HepG2 (cell line): Measurements from ENCODE around the gene SMPD3. TPM values are rescaled to one million over a fixed set of nuclear protein-coding genes. Genes with fewer than 3 reads are reported as not detected.

ENCODE experiments used
- ATAC-seq: fragments of 200-7000 bp; cut with Tn5 transposase; 3 replicates; pipeline ENCODE4 v1.9.1; 2020; ENCODE audit warnings: mild to moderate bottlenecking, moderate library complexity
- BruUV-seq: library from RNA; stranded (reverse); fragments of 400-500 nt; replicated peaks from 2 replicates; lab custom pipeline; 2021; lab: Mats Ljungman, UMichigan
- CTCF ChIA-PET: fragments of 300-600 bp; formaldehyde crosslinking; extraction: SDS; loops from one replicate; lab custom pipeline; 2021; ENCODE audit warnings: low total read pairs, inconsistent platforms, low intra/inter-chr PET ratio; lab: Yijun Ruan, JAX
- POLR2A ChIA-PET: fragments of 350-600 bp; sonication (Branson Sonifier 250); formaldehyde crosslinking; loops from one replicate; lab custom pipeline; 2020; ENCODE audit warnings: antibody characterized with exemption, inconsistent platforms; lab: Yijun Ruan, JAX
- DNase-seq: peaks from one replicate; pipeline ENCODE4 v3.0.0-alpha.2; 2015; ENCODE audit warnings: low spot score
- FAIRE-seq: peaks from 3 replicates; lab custom pipeline; 2011; peaks lifted over from hg19 to GRCh38; lab: Jason Lieb, UNC
- H2AFZ ChIP-seq: one replicate; pipeline ENCODE4 v1.6.1; 2011; ENCODE audit warnings: low read length, inconsistent platforms
- H3K27ac ChIP-seq: fragments of 300-600 bp; 3 replicates; pipeline ENCODE4 v1.8.0; 2011; ENCODE audit warnings: mixed run types, mild to moderate bottlenecking, mixed read lengths, low read length, inconsistent platforms; ENCODE audit not compliant: insufficient read depth; ENCODE audit errors: extremely low read length
- H3K27me3 ChIP-seq, 2 experiments: fragments of 200-600 bp in 1 of 2; 2 replicates in 1 of 2; 3 replicates in 1 of 2; pipeline versions ENCODE4 v1.6.0 to v1.8.0; 2011; ENCODE audit warnings: low read length in 2 of 2, mild to moderate bottlenecking in 2 of 2, moderate library complexity in 2 of 2, inconsistent platforms in 1 of 2; ENCODE audit not compliant: insufficient read depth in 2 of 2, control insufficient read depth in 1 of 2
- H3K36me3 ChIP-seq, 2 experiments: fragments of 200-600 bp in 1 of 2; replicated peaks in 1 of 2; 2 replicates in 1 of 2; 3 replicates in 1 of 2; pipeline versions ENCODE4 v1.5.1 to v1.8.0; 2011; ENCODE audit warnings: low read length in 2 of 2, inconsistent platforms in 1 of 2; ENCODE audit not compliant: insufficient read depth in 2 of 2, control insufficient read depth in 1 of 2
- H3K4me1 ChIP-seq: 2 replicates; pipeline ENCODE4 v1.5.1; 2012; ENCODE audit warnings: low read length, inconsistent platforms; ENCODE audit not compliant: insufficient read depth
- H3K4me2 ChIP-seq: 2 replicates; pipeline ENCODE4 v1.6.0; 2011; ENCODE audit warnings: low read depth, low read length, inconsistent platforms
- H3K4me3 ChIP-seq, 3 experiments: fragments of 200-600 bp in 1 of 3; sonication (generic), shearing (Covaris generic) in 1 of 3; replicated peaks in 1 of 3; 2 replicates each; pipeline ENCODE4 v1.5.1; 2011 to 2016; ENCODE audit warnings: low read length in 3 of 3, inconsistent platforms in 2 of 3, low read depth in 2 of 3, mild to moderate bottlenecking in 2 of 3, control low read depth in 1 of 3, mixed read lengths in 1 of 3; ENCODE audit not compliant: insufficient read depth in 1 of 3
- H3K79me2 ChIP-seq: one replicate; pipeline ENCODE4 v1.6.1; 2011; ENCODE audit warnings: low read length, inconsistent platforms; ENCODE audit not compliant: insufficient read depth
- H3K9ac ChIP-seq: 2 replicates; pipeline ENCODE4 v1.6.0; 2011; ENCODE audit warnings: mild to moderate bottlenecking, low read depth, low read length, inconsistent platforms; ENCODE audit not compliant: insufficient read depth
- H3K9me3 ChIP-seq: 2 replicates; pipeline ENCODE4 v1.5.1; 2012; ENCODE audit warnings: mild to moderate bottlenecking, low read length
- H4K20me1 ChIP-seq: 2 replicates; pipeline ENCODE4 v1.6.0; 2011; ENCODE audit warnings: inconsistent platforms, mild to moderate bottlenecking, low read length, moderate library complexity; ENCODE audit not compliant: insufficient read depth
- LCORL ChIP-seq, 2 experiments: fragments of 450-650 bp in 1 of 2; sonication (generic) in 1 of 2; formaldehyde crosslinking in 1 of 2; IDR thresholded peaks; 2 replicates each; pipeline versions ENCODE4 v1.5.0 to v1.6.1; 2017 to 2020; ENCODE audit warnings: antibody characterized with exemption in 1 of 2, missing genetic modification reagents in 1 of 2
- MED8 ChIP-seq: sonication (generic); formaldehyde crosslinking; IDR thresholded peaks from 2 replicates; pipeline ENCODE4 v1.8.1; 2023; ENCODE audit warnings: mild to moderate bottlenecking, missing genetic modification reagents; ENCODE audit not compliant: insufficient replicate concordance
- PRDM15 ChIP-seq: sonication (generic); formaldehyde crosslinking; IDR thresholded peaks from 2 replicates; pipeline ENCODE4 v1.4.0; 2020; ENCODE audit warnings: missing genetic modification reagents
- RCOR2 ChIP-seq: IDR thresholded peaks from 2 replicates; pipeline ENCODE4 v1.6.1; 2016; ENCODE audit warnings: missing biosample characterization, missing genetic modification reagents
- ZMAT3 ChIP-seq: sonication (generic); formaldehyde crosslinking; conservative IDR thresholded peaks from 2 replicates; pipeline ENCODE4 v1.7.0; 2021; ENCODE audit warnings: missing genetic modification reagents
- ZNF382 ChIP-seq: sonication (generic); formaldehyde crosslinking; IDR thresholded peaks from 2 replicates; pipeline ENCODE4 v1.5.0; 2020; ENCODE audit warnings: missing genetic modification reagents, mild to moderate bottlenecking, borderline replicate concordance
- WGBS: methylation state at CpG from one replicate; pipeline ENCODE4 v1.1.6; 2017; ENCODE audit warnings: low lambda C conversion rate; 5-methylcytosine and 5-hydroxymethylcytosine counted together
- in situ Hi-C: cut with HindIII; loops from 2 replicates; pipeline ENCODE4 v1.10.0; 2017; ENCODE audit warnings: low pct_unique_long_range_greater_than_20kb; ENCODE audit not compliant: extremely low pct_ligation_motif_present
- intact Hi-C: fragments of 100-400 bp; cut with micrococcal nuclease; formaldehyde crosslinking; loops from one replicate; pipeline ENCODE4 v1.10.0; 2022; ENCODE audit not compliant: unreplicated experiment
- polyA plus RNA-seq, 8 experiments: library from polyadenylated mRNA; depleted of rRNA in 3 of 8; stranded (reverse) in 7 of 8; unstranded in 1 of 8; fragments of >200 nt; fragmentation: Illumina TruSeq in 4 of 8; extraction: Trizol in 4 of 8; gene quantifications; 2 replicates each; pipeline versions ENCODE4 v1.2.1 to v1.2.3, GENCODE V29; 2011 to 2016; ENCODE audit warnings: low read depth in 4 of 8, missing spikeins in 1 of 8, mixed read lengths in 1 of 8; ENCODE audit not compliant: insufficient read depth in 1 of 8
- total RNA-seq, 5 experiments: library from RNA; depleted of rRNA; stranded (reverse); fragments of >200 nt; fragmentation: Illumina TruSeq; extraction: Trizol; gene quantifications; 2 replicates each; pipeline ENCODE4 v1.2.3, GENCODE V29; 2016; ENCODE audit warnings: low read depth in 1 of 5
- TF ChIP-seq, protein P1 (sequence below): sonication (generic); formaldehyde crosslinking; IDR thresholded peaks from 2 replicates; pipeline ENCODE4 v1.8.0; 2022; ENCODE audit warnings: missing genetic modification reagents, low read depth, mild to moderate bottlenecking, borderline replicate concordance
- TF ChIP-seq, protein P2 (sequence below): sonication (generic); IDR thresholded peaks from 2 replicates; pipeline ENCODE4 v1.6.1; 2016; ENCODE audit warnings: low read depth, borderline replicate concordance
- TF ChIP-seq, protein P3 (sequence below): sonication (generic); formaldehyde crosslinking; IDR thresholded peaks from 2 replicates; pipeline ENCODE4 v1.5.0; 2020; ENCODE audit warnings: mild to moderate bottlenecking, missing genetic modification reagents, moderate library complexity

SMPD3 gene
- total and polyA plus RNA-seq, 2 of the 13 experiments (the other 11 are each of a cell fraction or from before 2014, with no cell fraction given) = 0.07 to 0.32 TPM

DNA sequence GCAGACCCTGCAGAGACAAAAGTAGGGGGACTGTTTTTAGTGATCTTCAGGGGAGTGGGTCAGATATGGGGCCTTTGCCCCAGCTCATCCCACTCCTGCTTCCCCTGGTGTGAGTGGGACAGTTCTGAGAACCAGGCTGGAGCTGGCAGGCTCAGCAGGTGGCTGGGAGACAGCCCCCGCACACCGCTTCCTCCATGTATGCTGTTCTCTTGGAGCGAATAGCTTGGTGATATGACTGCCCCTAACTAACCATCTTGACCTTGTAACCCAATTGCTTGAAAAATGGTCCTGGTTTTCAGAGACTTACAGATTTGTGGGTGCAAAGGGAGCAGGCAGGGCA is 76.0 kb downstream of the SMPD3 start:
- Histone ChIP-seq H3K4me1 (peaks cover 6% of the 10 kb centered on the region), H3K9me3 (no peaks in the 10 kb centered on the region), H3K79me2 (no peaks in the 10 kb centered on the region), H2AFZ (no peak overlapping the region), H3K36me3 (no peaks in the 10 kb centered on the region), H3K4me2 (no peak overlapping the region), H3K27me3 (peaks cover 6 to 75% of the 10 kb centered on the region in 2 experiments; a peak in 4 of 5 replicates), H3K27ac (no peak overlapping the region), H3K4me3 (no peak overlapping the region), H4K20me1 (no peaks in the 10 kb centered on the region), H3K9ac (no peak overlapping the region)
- 100% methylated on average over 3 of the region's 3 CpGs for WGBS
- intact Hi-C loops (no loop called here), in situ Hi-C loops (no loop called here)
- DNase-seq (no peak), ATAC-seq (no peak), FAIRE-seq (no peak)
- BruUV-seq = no TSS peak
- TF ChIP-seq, protein P1, sequence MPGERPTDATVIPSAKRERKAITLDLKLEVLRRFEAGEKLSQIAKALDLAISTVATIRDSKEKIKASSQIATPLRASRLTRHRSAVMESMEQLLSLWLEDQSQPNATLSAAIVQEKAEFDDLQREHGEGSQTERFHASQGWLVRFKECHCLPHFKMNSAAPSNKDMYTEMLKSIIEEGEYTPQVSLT (CRISPR knock-in tag) = no peak
- CTCF ChIA-PET = no interaction called here
- POLR2A ChIA-PET = no interaction called here

DNA sequence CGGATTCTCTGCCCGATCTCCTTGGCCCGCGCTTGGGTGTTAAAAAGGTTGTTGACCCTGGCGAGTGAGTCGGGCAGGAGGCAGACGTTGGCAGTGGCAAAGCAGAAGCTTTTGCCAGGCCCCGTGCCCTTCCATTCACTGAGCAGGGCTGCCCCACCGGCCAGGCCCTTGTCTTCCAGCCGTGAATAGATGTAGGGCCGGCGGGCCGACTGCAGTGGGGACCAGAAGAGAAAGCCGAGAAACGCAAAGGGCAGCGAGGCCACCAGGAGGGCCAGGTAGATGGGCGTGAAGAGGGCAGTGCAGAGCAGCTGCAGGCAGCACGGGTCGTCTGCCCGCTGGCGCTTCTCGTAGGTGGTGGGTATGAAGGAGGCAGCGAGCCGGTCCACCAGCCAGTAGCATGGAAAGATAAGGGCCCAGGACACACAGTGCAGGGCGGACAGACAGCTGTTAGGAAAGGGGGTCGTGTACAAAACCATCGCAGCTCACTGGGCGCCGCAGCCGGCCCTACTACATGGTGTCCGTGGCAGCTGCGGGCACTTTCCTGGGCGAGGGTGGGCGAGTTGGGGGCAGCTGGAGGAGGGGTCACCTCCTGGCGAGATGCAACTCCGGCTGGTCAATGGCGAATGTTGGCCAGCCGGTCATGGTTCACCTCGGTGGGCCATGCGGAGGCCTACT is 76.5 kb downstream of the SMPD3 start:
- Histone ChIP-seq H3K9me3 (no peaks in the 10 kb centered on the region), H3K4me1 (peaks cover 11% of the 10 kb centered on the region), H4K20me1 (no peaks in the 10 kb centered on the region), H3K9ac (no peak overlapping the region), H3K27ac (no peak overlapping the region), H3K4me3 (no peak overlapping the region), H3K4me2 (no peak overlapping the region), H3K79me2 (no peaks in the 10 kb centered on the region)
- ATAC-seq (no peak), DNase-seq (no peak), FAIRE-seq (no peak)
- WGBS = 59% methylated on average over 37 of the region's 40 CpGs
- intact Hi-C loops = no loop called here
- CTCF ChIA-PET = no interaction called here
- TF ChIP-seq MED8 (CRISPR knock-in tag) = no peak
- no peak for TF ChIP-seq RCOR2
- TF ChIP-seq LCORL (IDR thresholded peaks at IDR 0.05) = no peak
- TF ChIP-seq LCORL (CRISPR knock-in tag; IDR thresholded peaks at IDR 0.05) = no peak
- TF ChIP-seq, protein P2, sequence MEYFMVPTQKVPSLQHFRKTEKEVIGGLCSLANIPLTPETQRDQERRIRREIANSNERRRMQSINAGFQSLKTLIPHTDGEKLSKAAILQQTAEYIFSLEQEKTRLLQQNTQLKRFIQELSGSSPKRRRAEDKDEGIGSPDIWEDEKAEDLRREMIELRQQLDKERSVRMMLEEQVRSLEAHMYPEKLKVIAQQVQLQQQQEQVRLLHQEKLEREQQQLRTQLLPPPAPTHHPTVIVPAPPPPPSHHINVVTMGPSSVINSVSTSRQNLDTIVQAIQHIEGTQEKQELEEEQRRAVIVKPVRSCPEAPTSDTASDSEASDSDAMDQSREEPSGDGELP = no peak
- no peak for TF ChIP-seq ZMAT3
- TF ChIP-seq, protein P3, sequence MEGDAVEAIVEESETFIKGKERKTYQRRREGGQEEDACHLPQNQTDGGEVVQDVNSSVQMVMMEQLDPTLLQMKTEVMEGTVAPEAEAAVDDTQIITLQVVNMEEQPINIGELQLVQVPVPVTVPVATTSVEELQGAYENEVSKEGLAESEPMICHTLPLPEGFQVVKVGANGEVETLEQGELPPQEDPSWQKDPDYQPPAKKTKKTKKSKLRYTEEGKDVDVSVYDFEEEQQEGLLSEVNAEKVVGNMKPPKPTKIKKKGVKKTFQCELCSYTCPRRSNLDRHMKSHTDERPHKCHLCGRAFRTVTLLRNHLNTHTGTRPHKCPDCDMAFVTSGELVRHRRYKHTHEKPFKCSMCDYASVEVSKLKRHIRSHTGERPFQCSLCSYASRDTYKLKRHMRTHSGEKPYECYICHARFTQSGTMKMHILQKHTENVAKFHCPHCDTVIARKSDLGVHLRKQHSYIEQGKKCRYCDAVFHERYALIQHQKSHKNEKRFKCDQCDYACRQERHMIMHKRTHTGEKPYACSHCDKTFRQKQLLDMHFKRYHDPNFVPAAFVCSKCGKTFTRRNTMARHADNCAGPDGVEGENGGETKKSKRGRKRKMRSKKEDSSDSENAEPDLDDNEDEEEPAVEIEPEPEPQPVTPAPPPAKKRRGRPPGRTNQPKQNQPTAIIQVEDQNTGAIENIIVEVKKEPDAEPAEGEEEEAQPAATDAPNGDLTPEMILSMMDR = no peak
- no peak for TF ChIP-seq PRDM15 (CRISPR knock-in tag)
- TF ChIP-seq ZNF382 (CRISPR knock-in tag) = no peak
- TF ChIP-seq, all 625 proteins: peak for 0
- POLR2A ChIA-PET = no interaction called here
- H2AFZ ChIP-seq = no peak overlapping the region
- H3K27me3 ChIP-seq = peaks cover 6 to 73% of the 10 kb centered on the region in 2 experiments; a peak in 4 of 5 replicates
- H3K36me3 ChIP-seq = no peaks in the 10 kb centered on the region
- in situ Hi-C loops = no loop called here
- BruUV-seq = no TSS peak
